C4-2B (cell line): ENCODE measurements around the gene TBX5.

Experiments used
- ZFX ChIP-seq: fragments of 450-650 bp; IDR thresholded peaks from 2 replicates; pipeline ENCODE4 v1.6.1; 2017
- TF ChIP-seq, protein P1 (sequence below): fragments of 450-650 bp; conservative IDR thresholded peaks from 2 replicates; pipeline ENCODE4 v1.5.1; 2017; ENCODE audit warnings: mild to moderate bottlenecking

DNA sequence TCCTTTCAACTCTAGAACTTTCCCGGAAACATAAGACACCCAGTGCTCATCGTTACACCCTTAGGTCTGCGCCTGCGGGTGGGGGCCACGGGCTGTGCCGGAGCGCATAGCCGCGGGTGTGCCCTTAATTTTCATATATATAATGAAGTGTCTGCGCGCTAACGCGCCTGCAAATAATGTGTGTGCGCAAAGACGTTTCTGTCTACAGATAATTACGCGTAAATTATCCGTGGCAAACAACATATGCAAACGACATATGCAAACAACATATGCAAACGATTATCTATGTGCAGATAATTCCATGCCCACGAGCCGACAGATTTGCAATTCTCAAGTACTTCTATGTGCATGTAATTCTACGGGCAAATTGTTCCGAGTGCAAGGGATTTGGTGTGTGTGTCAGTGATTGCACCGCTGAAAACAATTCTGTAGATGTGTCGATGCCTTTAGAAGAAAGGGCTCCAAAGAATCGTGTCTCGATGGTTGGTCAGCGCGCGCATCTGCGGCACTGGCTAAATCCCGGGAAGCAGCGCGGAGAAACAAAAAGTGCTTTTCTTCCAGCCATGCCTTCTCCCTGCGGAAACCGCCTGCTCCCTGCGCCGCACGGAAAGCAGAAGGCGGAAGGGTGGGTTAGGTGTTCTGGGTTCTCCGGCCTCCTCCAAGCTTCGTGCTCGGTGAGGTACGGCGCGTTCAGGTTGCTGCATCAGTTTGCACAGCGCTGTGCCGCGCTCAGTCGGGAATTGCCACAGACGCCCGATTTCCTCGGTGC lies 34.5 kb upstream of the TBX5 start:
- TF ChIP-seq, protein P1, sequence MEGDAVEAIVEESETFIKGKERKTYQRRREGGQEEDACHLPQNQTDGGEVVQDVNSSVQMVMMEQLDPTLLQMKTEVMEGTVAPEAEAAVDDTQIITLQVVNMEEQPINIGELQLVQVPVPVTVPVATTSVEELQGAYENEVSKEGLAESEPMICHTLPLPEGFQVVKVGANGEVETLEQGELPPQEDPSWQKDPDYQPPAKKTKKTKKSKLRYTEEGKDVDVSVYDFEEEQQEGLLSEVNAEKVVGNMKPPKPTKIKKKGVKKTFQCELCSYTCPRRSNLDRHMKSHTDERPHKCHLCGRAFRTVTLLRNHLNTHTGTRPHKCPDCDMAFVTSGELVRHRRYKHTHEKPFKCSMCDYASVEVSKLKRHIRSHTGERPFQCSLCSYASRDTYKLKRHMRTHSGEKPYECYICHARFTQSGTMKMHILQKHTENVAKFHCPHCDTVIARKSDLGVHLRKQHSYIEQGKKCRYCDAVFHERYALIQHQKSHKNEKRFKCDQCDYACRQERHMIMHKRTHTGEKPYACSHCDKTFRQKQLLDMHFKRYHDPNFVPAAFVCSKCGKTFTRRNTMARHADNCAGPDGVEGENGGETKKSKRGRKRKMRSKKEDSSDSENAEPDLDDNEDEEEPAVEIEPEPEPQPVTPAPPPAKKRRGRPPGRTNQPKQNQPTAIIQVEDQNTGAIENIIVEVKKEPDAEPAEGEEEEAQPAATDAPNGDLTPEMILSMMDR: no peak
- TF ChIP-seq ZFX: no peak
